Activated CD4-positive, alpha-beta T cell treated with anti-CD3 and anti-CD28 coated beads, Interleukin-2, amount 50 U/mL, for 1 hour (primary cell): ENCODE measurements around the gene ENAH.

Experiments
- DNase-seq: peaks from one replicate; pipeline ENCODE4 v3.0.0-alpha.2; 2020

The ENAH gene

DNA sequence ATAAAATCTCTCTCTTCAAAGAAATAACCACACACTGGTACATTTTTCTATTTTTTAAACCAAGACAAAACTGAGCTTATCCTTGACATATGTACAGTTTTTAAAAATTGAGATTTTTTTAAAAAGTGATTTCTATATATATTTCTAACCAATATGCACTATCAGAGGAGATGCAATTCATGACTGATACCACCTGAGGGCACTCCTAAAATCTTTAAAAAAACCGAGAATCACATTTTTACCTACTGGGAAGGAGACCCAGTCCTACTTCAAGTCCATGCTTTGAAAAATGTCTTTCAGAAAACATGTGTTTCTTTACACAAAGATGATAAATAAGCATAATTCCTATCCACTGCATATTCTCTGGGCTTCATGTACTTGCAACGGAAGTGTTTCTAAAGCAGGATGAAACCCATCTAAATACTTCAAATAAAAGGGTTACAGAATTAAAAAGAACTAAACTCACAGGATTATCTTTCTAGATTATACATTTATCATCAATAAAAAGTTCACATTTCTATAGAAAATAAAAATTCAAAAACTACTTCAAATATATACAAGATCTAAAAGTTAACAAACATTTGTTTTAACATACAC, 98.6 kb downstream of the ENAH start:
- DNase-seq: no peak

DNA sequence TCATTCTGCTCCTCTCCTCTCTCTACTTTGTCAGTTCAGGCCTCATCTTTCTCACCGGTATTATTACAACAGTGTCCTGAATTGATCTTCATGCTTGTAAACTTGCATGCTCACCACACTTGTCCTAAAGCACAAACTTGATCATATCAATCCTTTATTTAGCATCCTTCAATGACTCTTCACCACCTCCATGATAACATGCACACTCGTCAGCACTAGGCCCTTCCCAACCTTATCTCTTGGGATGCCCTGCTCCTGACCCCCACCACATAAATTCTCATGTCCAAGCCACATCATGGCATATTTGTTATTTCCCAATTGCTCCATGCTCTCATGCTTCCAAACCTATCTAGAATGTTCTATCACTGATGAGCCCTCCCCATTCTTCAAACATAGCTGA, 103.1 kb downstream of the ENAH start:
- DNase-seq: no peak

GRCh38 chr1:225548140-225548857, 104.6 kb downstream of the ENAH start:
- DNase-seq: no peak

GRCh38 chr1:225545649-225546048, 107.3 kb downstream of the ENAH start:
- no peak for DNase-seq

DNA sequence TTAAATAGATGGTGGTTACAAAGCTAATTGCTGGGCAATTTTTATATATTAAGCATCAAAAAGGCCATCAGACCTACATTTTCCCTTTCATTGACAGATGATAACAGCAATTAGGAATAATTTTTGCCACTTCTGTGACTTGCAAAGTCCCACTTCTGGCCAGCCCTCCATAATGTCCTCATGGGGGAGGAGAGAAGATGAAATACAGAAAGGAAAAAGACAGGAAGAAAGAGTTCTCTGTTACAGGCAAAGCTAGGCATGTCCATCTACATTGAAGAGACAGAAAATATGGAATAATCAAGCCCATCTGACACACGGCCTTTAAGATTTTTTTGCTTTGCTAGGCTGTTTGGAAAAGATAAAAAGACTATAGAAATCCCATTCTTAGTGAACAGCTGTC, 108.0 kb downstream of the ENAH start:
- DNase-seq: no peak

DNA sequence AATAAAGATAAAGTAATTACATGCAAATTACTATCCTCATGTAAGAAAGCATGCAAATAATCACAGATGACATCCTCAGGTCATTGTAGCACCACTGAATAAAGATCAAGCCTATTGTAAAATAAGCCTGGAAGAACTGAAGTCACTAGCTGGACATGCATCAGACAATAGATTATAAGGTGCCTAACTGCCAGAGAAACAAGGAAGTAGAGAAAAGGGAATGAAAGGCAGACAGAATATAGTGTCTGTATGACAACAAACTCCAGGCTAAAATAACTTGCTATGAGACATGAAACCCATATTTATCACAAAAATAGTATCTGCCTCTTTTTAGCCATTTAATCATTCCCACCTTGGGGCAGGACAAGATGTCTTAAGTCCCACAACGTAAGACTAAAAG, 108.7 kb downstream of the ENAH start:
- DNase-seq: no peak

DNA sequence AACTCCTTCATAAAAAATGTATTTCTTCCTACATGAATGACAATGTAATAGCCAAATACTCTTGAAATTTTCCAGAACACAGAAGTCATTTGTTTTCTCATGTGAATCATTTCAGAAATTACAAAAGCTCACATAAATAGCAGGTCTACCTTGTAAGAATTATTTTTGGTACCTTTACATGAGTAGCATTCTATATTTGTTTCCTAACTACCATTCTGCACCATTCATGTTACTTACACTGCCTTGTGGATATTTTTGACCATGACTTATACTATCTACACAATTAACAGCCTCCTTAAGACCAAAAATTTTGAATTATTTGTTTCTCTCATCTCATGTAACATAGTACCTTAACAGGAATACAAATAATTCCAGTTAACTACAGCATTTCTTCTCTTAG, 109.6 kb downstream of the ENAH start:
- DNase-seq: no peak

DNA sequence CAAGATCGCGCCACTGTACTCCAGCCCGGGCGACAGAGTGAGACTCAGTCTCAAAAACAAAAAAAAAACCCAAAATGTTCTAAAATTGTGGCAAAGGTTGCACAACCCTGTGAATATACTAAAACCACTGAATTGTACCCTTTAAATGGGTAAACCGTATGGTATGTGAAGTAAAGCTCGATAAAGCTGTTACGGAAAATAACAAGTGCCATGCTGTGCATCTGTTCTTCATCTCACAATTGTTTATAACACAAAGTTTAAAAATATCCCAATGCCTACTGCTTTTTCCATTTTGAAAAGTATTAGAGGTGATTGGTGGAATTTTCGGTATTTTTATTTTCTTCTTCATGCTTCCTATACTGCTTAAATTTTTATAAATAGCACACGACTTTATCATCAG, 111.5 kb downstream of the ENAH start:
- DNase-seq: no peak

DNA sequence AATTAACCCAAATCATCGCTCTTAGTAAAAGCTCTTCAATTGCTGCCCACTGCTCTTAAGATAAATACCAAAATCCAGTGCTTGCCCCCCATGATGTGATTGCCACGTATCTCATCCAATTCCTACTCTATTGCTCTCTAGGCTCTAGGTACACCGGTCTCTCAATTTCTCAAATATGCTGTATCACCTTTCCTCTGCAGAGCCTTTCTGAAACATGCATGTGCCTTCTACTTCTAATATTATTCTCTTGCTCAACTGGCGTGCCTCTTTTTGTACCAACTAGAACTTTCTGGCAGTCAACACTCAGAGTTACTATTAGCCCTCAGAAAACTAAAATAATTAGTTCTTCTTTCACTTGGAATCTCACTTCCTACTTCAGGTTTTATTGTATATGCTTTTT, 113.3 kb downstream of the ENAH start:
- no peak for DNase-seq

DNA sequence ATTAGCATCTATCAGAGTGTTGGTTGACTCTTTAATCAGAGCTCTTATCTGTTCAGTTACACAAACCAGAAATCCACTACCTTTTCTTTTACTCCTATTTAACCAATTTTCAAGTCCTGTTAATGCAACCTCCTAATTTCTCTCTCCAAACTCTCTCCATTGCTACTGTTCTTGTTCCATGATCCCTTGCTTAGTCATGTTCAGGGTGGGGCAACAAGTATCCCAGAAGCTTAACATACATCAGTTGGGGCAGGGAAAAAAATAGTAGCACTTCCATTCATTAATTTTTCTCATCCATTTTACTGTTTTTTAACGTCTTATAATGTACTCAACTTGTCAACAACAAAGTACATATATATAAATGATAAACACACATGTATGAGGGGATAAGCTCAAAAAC, 113.9 kb downstream of the ENAH start:
- DNase-seq: no peak

- DNase-seq: no peak
These were observed 115.2 kb downstream of the ENAH start for GRCh38 chr1:225537554-225538251.

- no peak for DNase-seq
These were observed 117.6 kb downstream of the ENAH start for GRCh38 chr1:225535280-225535679.

DNA sequence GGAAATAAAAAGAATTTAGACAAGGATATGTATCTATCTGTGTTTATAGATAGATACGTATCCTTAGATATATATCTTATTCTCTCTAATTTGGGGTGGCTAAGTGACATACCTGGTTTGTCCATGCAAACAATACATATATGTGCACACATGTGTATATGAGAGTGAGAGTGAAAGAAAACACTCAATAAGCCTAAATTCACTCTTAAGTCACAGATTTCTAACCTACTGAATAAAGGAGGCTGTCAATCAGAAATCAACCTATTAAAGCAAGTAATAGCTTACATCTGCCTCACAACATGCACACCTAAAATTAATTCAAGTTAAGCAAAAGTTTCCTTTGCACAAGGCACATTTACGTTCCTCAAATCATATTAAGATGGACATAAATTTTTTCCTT, 118.2 kb downstream of the ENAH start:
- no peak for DNase-seq

DNA sequence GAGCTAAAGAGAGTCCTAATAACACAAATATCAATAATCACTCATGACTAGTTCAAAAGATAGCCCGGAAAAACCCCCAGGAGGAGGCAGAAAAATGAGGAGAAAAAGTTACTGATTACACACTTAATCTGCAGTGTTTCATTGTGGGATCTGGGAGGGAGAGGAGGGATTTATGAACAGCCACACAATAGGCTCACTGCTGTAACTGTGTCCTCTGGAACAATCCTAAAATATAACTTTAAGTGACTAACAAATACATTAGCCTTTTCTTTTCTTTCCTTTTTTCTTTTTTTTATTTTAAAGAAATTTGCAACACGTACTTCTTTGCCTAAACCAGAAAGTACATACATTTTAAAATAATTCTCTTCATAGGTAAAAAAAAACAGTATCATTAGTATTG, 118.8 kb downstream of the ENAH start:
- no peak for DNase-seq

DNA sequence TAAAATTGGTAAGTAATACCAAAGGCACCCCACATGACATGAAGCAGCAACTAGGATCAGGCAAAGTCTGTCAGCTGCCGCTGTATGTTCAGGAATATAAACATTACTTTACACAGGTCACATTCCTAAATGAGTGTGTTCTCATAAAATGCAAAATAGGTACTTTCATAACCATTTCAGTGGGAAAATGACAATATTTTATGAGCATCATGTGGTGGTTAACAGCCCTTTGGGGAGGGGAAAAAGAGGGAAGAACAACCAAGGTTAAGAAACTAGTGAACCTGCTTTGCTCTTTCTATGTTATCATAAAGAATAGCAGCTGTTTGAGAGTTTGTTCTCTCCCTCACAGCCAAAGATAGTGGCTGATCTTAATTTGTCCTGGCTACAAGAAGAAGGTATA, 119.7 kb downstream of the ENAH start:
- no peak for DNase-seq

DNA sequence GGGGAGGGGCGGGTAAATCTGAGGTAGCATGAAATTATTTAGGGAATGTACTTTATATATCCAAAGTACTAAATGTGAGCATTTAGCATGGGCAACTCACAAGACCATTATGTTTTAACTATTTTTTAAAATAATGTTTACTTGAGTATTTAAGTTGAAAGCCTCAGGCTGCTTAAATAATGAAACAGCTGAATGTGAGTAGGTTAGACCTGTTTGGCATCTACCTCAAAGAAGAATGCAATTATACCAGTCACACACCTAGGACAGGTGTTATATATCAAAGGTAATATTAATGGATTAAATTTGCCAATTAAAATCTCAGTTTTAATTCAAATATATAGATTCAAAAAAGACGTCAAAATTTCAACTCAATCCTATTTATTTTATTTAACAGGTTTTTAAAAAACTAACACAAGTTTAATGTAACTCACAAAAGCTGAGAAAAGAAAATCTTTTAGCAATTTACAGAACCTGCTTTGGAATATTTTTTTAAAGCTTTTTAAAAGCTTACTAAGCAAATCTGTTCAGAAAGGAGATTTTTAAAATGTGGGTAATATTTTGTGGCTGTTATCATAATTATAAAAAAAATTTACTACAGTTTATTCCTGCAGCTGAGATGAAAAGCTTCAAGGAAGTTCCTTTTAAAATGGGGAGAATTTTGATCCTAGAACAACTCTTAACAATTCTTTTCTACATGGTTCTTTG, 120.5 kb downstream of the ENAH start:
- no peak for DNase-seq

GRCh38 chr1:225529726-225530125, 123.2 kb downstream of the ENAH start:
- DNase-seq: no peak

GRCh38 chr1:225527575-225527974, 125.3 kb downstream of the ENAH start:
- DNase-seq: no peak

GRCh38 chr1:225526878-225527277, 126.0 kb downstream of the ENAH start:
- no peak for DNase-seq

- no peak for DNase-seq
These were observed 127.5 kb downstream of the ENAH start for GRCh38 chr1:225525377-225525776.

GRCh38 chr1:225524570-225524969, 128.4 kb downstream of the ENAH start:
- DNase-seq: no peak

GRCh38 chr1:225523263-225523950, 129.5 kb downstream of the ENAH start:
- no peak for DNase-seq

- no peak for DNase-seq
These were observed 130.2 kb downstream of the ENAH start for GRCh38 chr1:225522588-225523262.
